B cell (primary cell): ENCODE data around the gene BAG2. TPM values are rescaled to one million over a fixed set of nuclear protein-coding genes. Genes with fewer than 3 reads are reported as not detected.
A peak's percentile ranks its signal among the peaks of the same experiment; 100 is the strongest.

ENCODE experiments used
- ATAC-seq: fragments of 200-7000 bp; cut with Tn5 transposase; one replicate; pipeline ENCODE4 v1.10.0; 2021; ENCODE audit warnings: low read depth, mild to moderate bottlenecking, moderate number of reproducible peaks, moderate library complexity
- CTCF ChIA-PET: fragments of 350-600 bp; sonication (Branson Sonifier 250); formaldehyde crosslinking; loops from one replicate; lab custom pipeline; 2021; ENCODE audit warnings: antibody characterized with exemption, inconsistent platforms; lab: Charles Lee
- POLR2A ChIA-PET: fragments of 350-600 bp; sonication (Branson Sonifier 250); formaldehyde crosslinking; loops from one replicate; lab custom pipeline; 2021; ENCODE audit warnings: antibody characterized with exemption; lab: Charles Lee
- DNase-seq: peaks from one replicate; pipeline ENCODE4 v3.0.0; 2013
- H2AFZ ChIP-seq: 2 replicates; pipeline ENCODE4 v1.6.1; 2012; ENCODE audit warnings: mild to moderate bottlenecking, low read depth, low read length; ENCODE audit not compliant: insufficient read depth, poor library complexity, severe bottlenecking
- H3K27ac ChIP-seq, 2 donors: 1 replicate in 1 of 2; 2 replicates in 1 of 2; pipeline ENCODE4 v1.5.1; 2012 to 2013; ENCODE audit warnings: low read length in 2 of 2, mild to moderate bottlenecking in 2 of 2, moderate library complexity in 1 of 2
- H3K27me3 ChIP-seq, 4 experiments: fragments of 200-600 bp in 1 of 4; sonication (generic) in 1 of 4; replicated peaks in 1 of 4; 1 replicate in 2 of 4; 2 replicates in 2 of 4; pipeline versions ENCODE4 v1.6.1 to v1.7.0; 2013 to 2016; ENCODE audit warnings: low read length in 3 of 4, mild to moderate bottlenecking in 2 of 4, mixed read lengths in 1 of 4, moderate library complexity in 1 of 4; ENCODE audit not compliant: insufficient read depth in 4 of 4, control insufficient read depth in 3 of 4; ENCODE audit errors: control extremely low read depth in 1 of 4
- H3K36me3 ChIP-seq, 2 experiments: replicated peaks in 1 of 2; 1 replicate in 1 of 2; 2 replicates in 1 of 2; pipeline versions ENCODE4 v1.6.1 to v1.7.1; 2013; ENCODE audit warnings: low read length in 1 of 2; ENCODE audit not compliant: insufficient read depth in 2 of 2, control insufficient read depth in 1 of 2; ENCODE audit errors: control extremely low read depth in 1 of 2, extremely low read depth in 1 of 2
- H3K4me1 ChIP-seq, 2 donors: fragments of 200-600 bp in 1 of 2; sonication (generic) in 1 of 2; 1 replicate in 1 of 2; 2 replicates in 1 of 2; pipeline versions ENCODE4 v1.5.1 to v1.6.1; 2013 to 2017; ENCODE audit warnings: low read length in 2 of 2; ENCODE audit not compliant: control insufficient read depth in 2 of 2, insufficient read depth in 2 of 2
- H3K4me2 ChIP-seq: replicated peaks from 2 replicates; pipeline ENCODE3; 2012; ENCODE audit warnings: mild to moderate bottlenecking, low read depth, low read length; ENCODE audit not compliant: poor library complexity, severe bottlenecking
- H3K4me3 ChIP-seq, 5 experiments: fragments of 200-600 bp in 1 of 5; sonication (generic) in 1 of 5; 1 replicate in 3 of 5; 2 replicates in 2 of 5; pipeline versions ENCODE4 v1.5.1 to v1.7.0; 2011 to 2016; ENCODE audit warnings: low read length in 4 of 5, mild to moderate bottlenecking in 4 of 5, low read depth in 2 of 5, control low read depth in 1 of 5, moderate library complexity in 1 of 5; ENCODE audit not compliant: insufficient read depth in 1 of 5; ENCODE audit errors: control extremely low read depth in 1 of 5, extremely low read depth in 1 of 5
- H3K79me2 ChIP-seq: fragments of 200-600 bp; sonication (generic); one replicate; pipeline ENCODE4 v1.6.0; 2016; ENCODE audit warnings: low read length; ENCODE audit not compliant: control insufficient read depth, insufficient read depth
- H3K9ac ChIP-seq: fragments of 200-600 bp; sonication (generic); 2 replicates; pipeline ENCODE4 v1.6.1; 2017; ENCODE audit warnings: mild to moderate bottlenecking, low read length, moderate library complexity
- H3K9me3 ChIP-seq, 3 donors: one replicate each; pipeline versions ENCODE4 v1.6.1 to v1.7.1; 2013; ENCODE audit warnings: low read length in 2 of 3; ENCODE audit not compliant: control insufficient read depth in 2 of 3, insufficient read depth in 1 of 3; ENCODE audit errors: control extremely low read depth in 1 of 3
- H4K20me1 ChIP-seq: 2 replicates; pipeline ENCODE4 v1.6.0; 2012; ENCODE audit warnings: mild to moderate bottlenecking, low read length; ENCODE audit not compliant: insufficient read depth, control insufficient read depth, poor library complexity, severe bottlenecking
- H3K27ac Mint-ChIP-seq: one replicate; pipeline ENCODE4 v1.8.0; 2021; ENCODE audit warnings: mixed read lengths
- H3K27me3 Mint-ChIP-seq: one replicate; pipeline ENCODE4 v1.8.0; 2021; ENCODE audit warnings: mixed read lengths
- H3K4me1 Mint-ChIP-seq: one replicate; pipeline ENCODE4 v1.8.0; 2021; ENCODE audit warnings: mixed read lengths
- H3K4me3 Mint-ChIP-seq: one replicate; pipeline ENCODE4 v1.8.0; 2021; ENCODE audit warnings: mixed read lengths
- H3K9me3 Mint-ChIP-seq: one replicate; pipeline ENCODE4 v1.8.0; 2022; ENCODE audit warnings: mixed read lengths; ENCODE audit not compliant: insufficient read depth
- EZH2 ChIP-seq: IDR thresholded peaks from 2 replicates; pipeline ENCODE4 v1.6.1; 2012; ENCODE audit warnings: borderline replicate concordance, low read depth, mild to moderate bottlenecking, moderate library complexity, low read length; ENCODE audit not compliant: insufficient read depth, poor library complexity, severe bottlenecking
- WGBS: methylation state at CpG from one replicate; pipeline ENCODE4 v1.1.5; 2013; ENCODE audit warnings: missing lambda C conversion rate; ENCODE audit not compliant: insufficient coverage; 5-methylcytosine and 5-hydroxymethylcytosine counted together
- intact Hi-C: fragments of 100-400 bp; cut with micrococcal nuclease; formaldehyde crosslinking; loops from one replicate; pipeline ENCODE4 v1.10.0; 2022
- polyA plus RNA-seq: library from polyadenylated mRNA; depleted of rRNA; stranded (reverse); fragments of >200 nt; gene quantifications from 2 replicates; pipeline ENCODE4 v1.2.3, GENCODE V29; 2012
- total RNA-seq, 2 donors: library from RNA; stranded (reverse); fragments of 120-200 nt in 1 of 2; gene quantifications; 1 replicate in 1 of 2; 2 replicates in 1 of 2; pipeline versions ENCODE4 v1.2.3 to v1.2.4, GENCODE V29; 2013 to 2022
- TF ChIP-seq, protein P1 (sequence below): fragments of 200-600 bp; IDR thresholded peaks from one replicate; pipeline ENCODE4 v1.8.0; 2022; ENCODE audit warnings: antibody characterized with exemption, mild to moderate bottlenecking

Gene BAG2
- total and polyA plus RNA-seq, 2 donors (not counting 1 experiment from before 2014, with no cell fraction given): 1.5 to 4.7 TPM

DNA sequence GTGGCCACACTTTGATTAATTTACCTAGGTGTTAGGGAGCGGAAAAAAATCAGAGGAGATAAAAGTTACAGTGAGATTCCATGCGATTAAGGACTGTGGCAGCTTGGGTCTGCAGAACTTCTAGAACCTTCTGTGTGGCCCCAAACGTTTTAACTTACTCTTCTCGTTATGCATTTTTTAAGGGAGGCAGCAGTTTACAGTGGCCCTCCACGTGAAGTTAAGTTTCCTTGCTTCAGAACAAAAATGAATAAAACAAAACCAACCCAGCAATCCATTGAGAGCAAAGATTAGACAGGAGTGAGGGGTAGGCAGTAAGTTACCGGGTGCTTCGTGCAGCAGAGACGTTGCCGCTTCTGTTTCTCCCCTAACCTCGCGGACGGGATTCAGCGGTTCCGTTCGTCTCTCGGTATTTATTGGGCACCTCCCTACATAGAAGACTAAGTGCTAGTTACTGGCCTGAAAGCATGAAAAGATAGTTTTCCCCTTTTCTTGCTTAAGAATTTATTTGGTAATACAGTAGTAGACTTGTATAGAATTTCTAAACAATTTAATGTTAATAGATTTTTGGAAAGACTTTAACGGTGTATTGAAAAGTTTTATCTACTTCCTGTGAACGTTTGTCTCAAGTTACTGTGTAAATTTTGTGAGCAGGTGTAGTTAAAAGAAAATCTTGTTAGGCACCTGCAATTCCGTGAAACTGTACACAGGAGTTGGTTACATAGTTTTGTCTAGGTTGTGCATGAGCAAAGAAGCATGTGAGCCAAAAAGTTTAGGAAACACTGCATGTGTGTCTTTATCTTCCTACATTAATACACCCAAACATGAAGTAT lies 1.1 kb downstream of the BAG2 start:
- intact Hi-C loops: loop anchor here (2.0 kb wide), 1 partner anchor 126 kb away; the partner anchor contains the start of gene KIAA1586
- Histone ChIP-seq H3K27me3 (no peaks in the 10 kb centered on the region), H3K4me2 (peak overlapping the region; percentile 86), H3K4me1 (peaks cover 9 to 18% of the 10 kb centered on the region in 2 donors), H4K20me1 (peaks cover 11% of the 10 kb centered on the region), H3K4me3 (peak overlapping the region; percentile 65 to 83 (median 79)), H3K9ac (peak overlapping the region; percentile 82), H3K27ac (peak overlapping the region; percentile 51 to 88), H2AFZ (peak overlapping the region; percentile 87), H3K36me3 (no peaks in the 10 kb centered on the region), H3K79me2 (peaks cover 9% of the 10 kb centered on the region), H3K9me3 (no peaks in the 10 kb centered on the region)
- TF ChIP-seq, protein P1, sequence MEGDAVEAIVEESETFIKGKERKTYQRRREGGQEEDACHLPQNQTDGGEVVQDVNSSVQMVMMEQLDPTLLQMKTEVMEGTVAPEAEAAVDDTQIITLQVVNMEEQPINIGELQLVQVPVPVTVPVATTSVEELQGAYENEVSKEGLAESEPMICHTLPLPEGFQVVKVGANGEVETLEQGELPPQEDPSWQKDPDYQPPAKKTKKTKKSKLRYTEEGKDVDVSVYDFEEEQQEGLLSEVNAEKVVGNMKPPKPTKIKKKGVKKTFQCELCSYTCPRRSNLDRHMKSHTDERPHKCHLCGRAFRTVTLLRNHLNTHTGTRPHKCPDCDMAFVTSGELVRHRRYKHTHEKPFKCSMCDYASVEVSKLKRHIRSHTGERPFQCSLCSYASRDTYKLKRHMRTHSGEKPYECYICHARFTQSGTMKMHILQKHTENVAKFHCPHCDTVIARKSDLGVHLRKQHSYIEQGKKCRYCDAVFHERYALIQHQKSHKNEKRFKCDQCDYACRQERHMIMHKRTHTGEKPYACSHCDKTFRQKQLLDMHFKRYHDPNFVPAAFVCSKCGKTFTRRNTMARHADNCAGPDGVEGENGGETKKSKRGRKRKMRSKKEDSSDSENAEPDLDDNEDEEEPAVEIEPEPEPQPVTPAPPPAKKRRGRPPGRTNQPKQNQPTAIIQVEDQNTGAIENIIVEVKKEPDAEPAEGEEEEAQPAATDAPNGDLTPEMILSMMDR: no peak
- TF ChIP-seq EZH2: no peak
- ATAC-seq (no peak), DNase-seq (peak; percentile 50)
- no peaks in the 10 kb centered on the region for H3K27me3 Mint-ChIP-seq
- ChIA-PET POLR2A (interaction anchor here (1.5 to 1.8 kb wide), 2 partner anchors 48 to 84 kb away, joined by 4 read pairs; partner anchors contain the start of gene ZNF451), CTCF (interaction anchor here (1.9 kb wide), 1 partner anchor 149 kb away, joined by 4 read pairs; no protein-coding TSS in a partner anchor)
- H3K4me1 Mint-ChIP-seq: peaks cover 17% of the 10 kb centered on the region
- H3K27ac Mint-ChIP-seq: peak overlapping the region; percentile 88
- H3K4me3 Mint-ChIP-seq: peak overlapping the region; percentile 89
- no peaks in the 10 kb centered on the region for H3K9me3 Mint-ChIP-seq
- 3% methylated on average over 9 of the region's 19 CpGs for WGBS
